Mesendoderm (in vitro differentiated cells): ENCODE measurements around the gene ZDHHC8.
A peak's percentile ranks its signal among the peaks of the same experiment; 100 is the strongest.

Experiments used
- DNase-seq: peaks from one replicate; pipeline ENCODE4 v3.0.0; 2013
- H2AK5ac ChIP-seq: 2 replicates; pipeline ENCODE4 v1.6.1; 2013; ENCODE audit warnings: low read length, inconsistent platforms
- H2BK120ac ChIP-seq: 2 replicates; pipeline ENCODE4 v1.6.1; 2013; ENCODE audit warnings: low read depth, mild to moderate bottlenecking, low read length, moderate library complexity, mixed read lengths
- H2BK15ac ChIP-seq: replicated peaks from 2 replicates; pipeline ENCODE4 v1.6.1; 2013; ENCODE audit warnings: low read depth, mild to moderate bottlenecking, moderate library complexity
- H2BK5ac ChIP-seq: 2 replicates; pipeline ENCODE4 v1.6.1; 2013; ENCODE audit warnings: low read length, inconsistent platforms
- H3K18ac ChIP-seq: 2 replicates; pipeline ENCODE4 v1.6.1; 2013; ENCODE audit warnings: mild to moderate bottlenecking, low read length, mixed read lengths
- H3K23ac ChIP-seq: one replicate; pipeline ENCODE4 v1.6.1; 2013; ENCODE audit warnings: low read length
- H3K27ac ChIP-seq: 2 replicates; pipeline ENCODE4 v1.5.1; 2013; ENCODE audit warnings: low read depth, mild to moderate bottlenecking, inconsistent platforms, low read length, moderate library complexity
- H3K27me3 ChIP-seq: 2 replicates; pipeline ENCODE4 v1.6.1; 2013; ENCODE audit warnings: low read length, control low read depth, mild to moderate bottlenecking, inconsistent platforms; ENCODE audit not compliant: insufficient read depth, poor library complexity
- H3K36me3 ChIP-seq: 2 replicates; pipeline ENCODE4 v1.6.1; 2013; ENCODE audit warnings: low read length, inconsistent platforms; ENCODE audit not compliant: control insufficient read depth, insufficient read depth
- H3K4ac ChIP-seq: one replicate; pipeline ENCODE4 v1.6.1; 2013; ENCODE audit warnings: low read depth, mild to moderate bottlenecking, low read length, moderate library complexity
- H3K4me1 ChIP-seq: 2 replicates; pipeline ENCODE4 v1.6.1; 2013; ENCODE audit warnings: low read depth, low read length, inconsistent platforms; ENCODE audit not compliant: control insufficient read depth
- H3K4me2 ChIP-seq: 2 replicates; pipeline ENCODE4 v1.6.1; 2013; ENCODE audit warnings: low read length
- H3K4me3 ChIP-seq: 2 replicates; pipeline ENCODE4 v1.5.1; 2013; ENCODE audit warnings: mild to moderate bottlenecking, low read length
- H3K56ac ChIP-seq: one replicate; pipeline ENCODE4 v1.6.1; 2013; ENCODE audit warnings: low read length
- H3K79me1 ChIP-seq: 2 replicates; pipeline ENCODE4 v1.6.1; 2013; ENCODE audit warnings: low read length, inconsistent platforms
- H3K79me2 ChIP-seq: 2 replicates; pipeline ENCODE4 v1.6.1; 2013; ENCODE audit warnings: mild to moderate bottlenecking, low read length; ENCODE audit not compliant: control insufficient read depth, insufficient read depth
- H3K9ac ChIP-seq: 2 replicates; pipeline ENCODE4 v1.6.1; 2013; ENCODE audit warnings: low read length, inconsistent platforms
- H4K5ac ChIP-seq: one replicate; pipeline ENCODE4 v1.6.1; 2013; ENCODE audit warnings: low read length
- H4K8ac ChIP-seq: one replicate; pipeline ENCODE4 v1.6.1; 2013; ENCODE audit warnings: low read depth, mild to moderate bottlenecking, control low read depth, low read length, moderate library complexity
- WGBS: extraction: QIAGEN DNeasy Blood & Tissue Kit; methylation state at CpG from one replicate; pipeline ENCODE4 v1.1.7; 2013; ENCODE audit warnings: low lambda C conversion rate, missing lambda C conversion rate; ENCODE audit not compliant: insufficient coverage; ENCODE audit errors: extremely low coverage; 5-methylcytosine and 5-hydroxymethylcytosine counted together

ZDHHC8 gene

GRCh38 chr22:20141186-20142077 is 9.8 kb downstream of the ZDHHC8 start:
- H2BK15ac ChIP-seq, result no peak overlapping the region
- H3K4me2 ChIP-seq, result no peak overlapping the region
- H2BK120ac ChIP-seq, result no peak overlapping the region
- DNase-seq, result peak; percentile 40
- no CpG with 5 or more reads among the region's 22 CpGs for WGBS
- H3K27me3 ChIP-seq, result no peaks in the 10 kb centered on the region
- no peak overlapping the region for H2AK5ac ChIP-seq
- H3K56ac ChIP-seq, result no peak overlapping the region
- H2BK5ac ChIP-seq, result no peak overlapping the region
- H3K36me3 ChIP-seq, result no peaks in the 10 kb centered on the region
- H3K23ac ChIP-seq, result no peak overlapping the region
- no peak overlapping the region for H4K8ac ChIP-seq
- peaks cover 2% of the 10 kb centered on the region for H3K79me1 ChIP-seq
- no peaks in the 10 kb centered on the region for H3K4me1 ChIP-seq
- H3K18ac ChIP-seq, result no peak overlapping the region
- no peak overlapping the region for H3K4ac ChIP-seq
- no peak overlapping the region for H3K27ac ChIP-seq
- no peak overlapping the region for H3K4me3 ChIP-seq
- no peaks in the 10 kb centered on the region for H3K79me2 ChIP-seq
- H4K5ac ChIP-seq, result no peak overlapping the region
- H3K9ac ChIP-seq, result no peak overlapping the region

- no peak overlapping the region for H3K4ac ChIP-seq
- no peaks in the 10 kb centered on the region for H3K4me1 ChIP-seq
- no peaks in the 10 kb centered on the region for H3K79me1 ChIP-seq
- H3K18ac ChIP-seq, result no peak overlapping the region
- H3K23ac ChIP-seq, result no peak overlapping the region
- no peak overlapping the region for H3K4me2 ChIP-seq
- no peak overlapping the region for H2BK120ac ChIP-seq
- no peak overlapping the region for H2BK15ac ChIP-seq
- H2BK5ac ChIP-seq, result no peak overlapping the region
- no peak for DNase-seq
- WGBS, result no CpG with 5 or more reads among the region's 65 CpGs
- H3K27me3 ChIP-seq, result no peaks in the 10 kb centered on the region
- no peak overlapping the region for H3K27ac ChIP-seq
- no peaks in the 10 kb centered on the region for H3K79me2 ChIP-seq
- H3K56ac ChIP-seq, result no peak overlapping the region
- H3K9ac ChIP-seq, result no peak overlapping the region
- no peak overlapping the region for H2AK5ac ChIP-seq
- no peak overlapping the region for H3K4me3 ChIP-seq
- no peaks in the 10 kb centered on the region for H3K36me3 ChIP-seq
- H4K5ac ChIP-seq, result no peak overlapping the region
- H4K8ac ChIP-seq, result no peak overlapping the region
Observed at GRCh38 chr22:20142711-20143621, 11.4 kb downstream of the ZDHHC8 start.

- Histone ChIP-seq H3K4me2 (no peak overlapping the region), H2BK15ac (no peak overlapping the region), H3K4me1 (no peaks in the 10 kb centered on the region), H3K27me3 (no peaks in the 10 kb centered on the region), H3K9ac (no peak overlapping the region), H3K27ac (no peak overlapping the region), H4K5ac (no peak overlapping the region), H2AK5ac (no peak overlapping the region), H3K23ac (no peak overlapping the region), H3K4me3 (no peak overlapping the region), H3K56ac (no peak overlapping the region), H3K79me1 (no peaks in the 10 kb centered on the region), H3K4ac (no peak overlapping the region), H2BK120ac (no peak overlapping the region), H3K79me2 (no peaks in the 10 kb centered on the region), H2BK5ac (no peak overlapping the region), H4K8ac (no peak overlapping the region), H3K18ac (no peak overlapping the region), H3K36me3 (no peaks in the 10 kb centered on the region)
- no CpG with 5 or more reads among the region's 19 CpGs for WGBS
- no peak for DNase-seq
Observed at GRCh38 chr22:20143883-20144665, 12.5 kb downstream of the ZDHHC8 start.

DNA sequence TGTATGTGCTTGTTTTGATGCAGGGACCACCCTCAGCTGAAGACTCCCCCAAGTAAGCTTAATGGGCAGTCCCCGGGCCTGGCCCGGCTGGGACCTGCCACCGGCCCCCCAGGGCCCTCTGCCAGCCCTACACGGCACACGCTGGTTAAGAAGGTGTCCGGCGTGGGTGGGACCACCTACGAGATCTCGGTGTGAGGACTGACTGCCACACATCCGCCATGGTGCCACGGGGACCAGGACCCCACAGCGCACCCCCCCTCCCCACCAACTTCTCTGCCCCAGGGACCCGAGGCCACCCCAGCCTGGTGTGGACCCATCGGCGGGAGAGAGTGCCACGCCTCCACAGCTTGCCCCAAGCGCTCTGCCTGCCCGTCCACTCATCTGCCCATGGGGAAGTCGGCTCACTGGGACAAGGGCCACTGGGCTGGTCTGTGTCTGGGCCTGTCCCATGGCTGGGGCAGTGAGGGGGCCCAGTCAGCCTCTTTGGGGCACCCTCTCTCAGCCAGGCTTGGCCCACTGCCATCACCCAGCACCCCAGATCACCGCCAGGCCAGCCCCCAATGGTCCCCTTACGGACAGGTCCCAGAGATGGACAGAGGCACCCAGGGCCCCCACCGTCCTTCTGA is 13.7 kb downstream of the ZDHHC8 start:
- no peak for DNase-seq
- no peak overlapping the region for H4K5ac ChIP-seq
- H2BK15ac ChIP-seq, result no peak overlapping the region
- no peak overlapping the region for H2BK120ac ChIP-seq
- H3K18ac ChIP-seq, result no peak overlapping the region
- H3K36me3 ChIP-seq, result no peaks in the 10 kb centered on the region
- no peaks in the 10 kb centered on the region for H3K79me1 ChIP-seq
- H3K9ac ChIP-seq, result no peak overlapping the region
- no peak overlapping the region for H3K4me2 ChIP-seq
- no peak overlapping the region for H3K27ac ChIP-seq
- no peaks in the 10 kb centered on the region for H3K27me3 ChIP-seq
- WGBS, result no CpG with 5 or more reads among the region's 22 CpGs
- no peak overlapping the region for H2BK5ac ChIP-seq
- no peak overlapping the region for H4K8ac ChIP-seq
- H3K56ac ChIP-seq, result no peak overlapping the region
- H2AK5ac ChIP-seq, result no peak overlapping the region
- no peaks in the 10 kb centered on the region for H3K79me2 ChIP-seq
- H3K4me3 ChIP-seq, result no peak overlapping the region
- H3K23ac ChIP-seq, result no peak overlapping the region
- H3K4me1 ChIP-seq, result no peaks in the 10 kb centered on the region
- H3K4ac ChIP-seq, result no peak overlapping the region

DNA sequence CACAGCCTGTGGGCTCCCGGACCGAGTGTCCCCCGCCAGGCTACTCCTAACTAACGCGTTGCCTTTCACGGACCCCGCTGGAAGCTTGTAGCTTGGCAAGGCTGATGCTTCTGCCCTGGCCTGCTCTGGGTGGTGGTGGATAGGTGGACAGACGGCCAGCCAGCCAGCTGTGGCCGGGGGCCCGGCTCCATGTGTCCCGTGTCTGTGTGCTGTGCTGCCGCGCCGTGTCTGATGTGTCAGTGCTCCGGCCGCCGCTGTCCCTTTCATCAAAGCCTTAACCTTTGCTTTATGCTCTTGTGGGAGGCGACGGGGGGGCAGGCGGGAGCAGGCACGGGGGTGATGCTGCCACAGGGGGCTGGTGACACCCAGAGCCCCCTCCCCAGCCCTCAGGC is 14.2 kb downstream of the ZDHHC8 start:
- H3K79me2 ChIP-seq, result no peaks in the 10 kb centered on the region
- WGBS, result no CpG with 5 or more reads among the region's 21 CpGs
- H4K8ac ChIP-seq, result no peak overlapping the region
- H3K27me3 ChIP-seq, result no peaks in the 10 kb centered on the region
- no peak overlapping the region for H2BK120ac ChIP-seq
- H2AK5ac ChIP-seq, result no peak overlapping the region
- H3K36me3 ChIP-seq, result no peaks in the 10 kb centered on the region
- no peak overlapping the region for H3K56ac ChIP-seq
- H3K79me1 ChIP-seq, result no peaks in the 10 kb centered on the region
- H3K4me2 ChIP-seq, result no peak overlapping the region
- H3K9ac ChIP-seq, result no peak overlapping the region
- no peak overlapping the region for H4K5ac ChIP-seq
- H3K4ac ChIP-seq, result no peak overlapping the region
- H2BK15ac ChIP-seq, result no peak overlapping the region
- H3K4me3 ChIP-seq, result no peak overlapping the region
- no peak overlapping the region for H2BK5ac ChIP-seq
- no peak overlapping the region for H3K23ac ChIP-seq
- DNase-seq, result no peak
- H3K4me1 ChIP-seq, result no peaks in the 10 kb centered on the region
- no peak overlapping the region for H3K18ac ChIP-seq
- no peak overlapping the region for H3K27ac ChIP-seq
